Natural killer cell (primary cell): ENCODE data around the gene PLD4. TPM values are rescaled to one million over a fixed set of nuclear protein-coding genes. Genes with fewer than 3 reads are reported as not detected.

ENCODE experiments used
- ATAC-seq, 3 donors: fragments of 150-1000 bp in 2 of 3; fragments of 200-7000 bp in 1 of 3; cut with Tn5 transposase; 1 replicate in 1 of 3; 2 replicates in 2 of 3; pipeline ENCODE4 v1.10.0; 2021; ENCODE audit warnings: mild to moderate bottlenecking in 2 of 3, moderate library complexity in 2 of 3
- DNase-seq, 2 donors: peaks; one replicate each; pipeline versions ENCODE4 v3.0.0 to v3.0.0-alpha.2; 2013 to 2021; ENCODE audit warnings: mixed read lengths in 1 of 2
- H3K27ac ChIP-seq: one replicate; pipeline ENCODE4 v1.5.1; 2013; ENCODE audit warnings: mild to moderate bottlenecking, low read length
- H3K27me3 ChIP-seq: one replicate; pipeline ENCODE4 v1.6.1; 2013; ENCODE audit warnings: low read length; ENCODE audit not compliant: control insufficient read depth, insufficient read depth
- H3K36me3 ChIP-seq: one replicate; pipeline ENCODE4 v1.6.1; 2013; ENCODE audit warnings: low read length; ENCODE audit not compliant: control insufficient read depth, insufficient read depth
- H3K4me1 ChIP-seq: one replicate; pipeline ENCODE4 v1.6.1; 2013; ENCODE audit warnings: low read length; ENCODE audit not compliant: control insufficient read depth, insufficient read depth
- H3K4me3 ChIP-seq: one replicate; pipeline ENCODE4 v1.5.1; 2013; ENCODE audit warnings: low read length
- H3K9me3 ChIP-seq: one replicate; pipeline ENCODE4 v1.6.1; 2013; ENCODE audit warnings: low read length; ENCODE audit not compliant: control insufficient read depth, insufficient read depth
- H3K27ac Mint-ChIP-seq, 2 donors: one replicate each; pipeline ENCODE4 v1.8.0; 2022; ENCODE audit warnings: mild to moderate bottlenecking in 2 of 2, mixed read lengths in 2 of 2, moderate library complexity in 1 of 2
- H3K27me3 Mint-ChIP-seq, 2 donors: one replicate each; pipeline ENCODE4 v1.8.0; 2022; ENCODE audit warnings: low read depth in 2 of 2, mixed read lengths in 2 of 2
- H3K36me3 Mint-ChIP-seq: one replicate; pipeline ENCODE4 v1.8.0; 2022; ENCODE audit warnings: mixed read lengths
- H3K4me1 Mint-ChIP-seq, 2 donors: one replicate each; pipeline ENCODE4 v1.8.0; 2022; ENCODE audit warnings: mixed read lengths in 2 of 2
- H3K4me3 Mint-ChIP-seq: one replicate; pipeline ENCODE4 v1.8.0; 2022; ENCODE audit warnings: mild to moderate bottlenecking, moderate library complexity, mixed read lengths
- H3K9me3 Mint-ChIP-seq, 2 donors: one replicate each; pipeline ENCODE4 v1.8.0; 2022; ENCODE audit warnings: mixed read lengths in 2 of 2
- CTCF ChIP-seq: fragments of 200-600 bp; IDR thresholded peaks from one replicate; pipeline ENCODE4 v1.8.0; 2022; ENCODE audit warnings: antibody characterized with exemption
- WGBS: methylation state at CpG from one replicate; pipeline ENCODE4 v1.1.7; 2013; ENCODE audit warnings: missing lambda C conversion rate; ENCODE audit not compliant: insufficient coverage; 5-methylcytosine and 5-hydroxymethylcytosine counted together
- intact Hi-C: fragments of 100-400 bp; cut with micrococcal nuclease; formaldehyde crosslinking; loops from one replicate; pipeline ENCODE4 v1.14.2; 2022
- total RNA-seq, 4 donors: library from RNA; stranded (reverse); fragments of 120-200 nt in 1 of 4; gene quantifications; one replicate each; pipeline versions ENCODE4 v1.2.3 to v1.2.4, GENCODE V29; 2013 to 2022

PLD4 gene
- total RNA-seq, 3 donors from 2014 or later (not counting 1 experiment from before 2014, with no cell fraction given): 1.7 to 7.2 (median 2.9) TPM

DNA sequence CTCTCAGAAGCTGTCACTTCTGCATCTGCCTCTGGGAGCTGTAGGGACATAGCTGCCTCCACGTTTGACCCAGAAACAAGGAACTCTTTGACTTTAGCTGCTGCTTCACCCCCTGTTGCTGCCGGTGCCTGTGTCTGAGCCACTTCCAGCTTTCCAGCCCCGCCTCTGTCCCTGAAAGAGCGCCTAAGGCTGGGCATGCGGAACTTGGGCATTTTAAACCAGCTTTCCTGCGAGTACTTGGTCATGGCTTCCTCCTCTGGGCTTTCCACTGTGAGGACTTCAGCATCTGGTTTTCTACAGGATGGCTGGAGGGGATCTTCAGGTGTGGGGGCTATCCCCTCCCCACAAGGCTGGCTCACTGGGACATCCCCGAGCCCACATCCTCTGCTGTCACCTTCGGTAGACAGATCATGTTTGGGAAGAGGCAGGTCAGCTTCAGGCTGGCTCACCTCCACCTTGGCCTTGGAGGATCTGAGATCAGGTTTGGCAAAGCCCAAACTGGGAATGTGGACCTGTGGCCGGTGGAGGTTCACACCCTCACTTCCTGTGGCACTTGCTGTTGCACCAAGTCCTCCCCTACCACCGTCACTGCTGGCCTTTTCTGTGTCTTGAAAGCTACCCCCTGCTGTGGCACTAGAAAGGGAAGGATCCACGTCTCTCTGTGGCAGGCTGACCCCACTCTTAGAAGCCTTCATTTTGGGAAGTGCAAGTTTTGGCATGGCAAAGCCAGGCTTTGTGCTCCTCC is 15.2 kb downstream of the PLD4 start:
- Mint-ChIP-seq H3K9me3 (no peaks in the 10 kb centered on the region), H3K4me3 (no peak overlapping the region), H3K27ac (no peak overlapping the region), H3K36me3 (no peaks in the 10 kb centered on the region), H3K4me1 (no peaks in the 10 kb centered on the region), H3K27me3 (peaks cover 5 to 28% of the 10 kb centered on the region in 2 donors)
- peaks cover under 1% of the 10 kb centered on the region for H3K4me1 ChIP-seq
- no peaks in the 10 kb centered on the region for H3K36me3 ChIP-seq
- DNase-seq (no peak), ATAC-seq (no peak)
- 75% methylated on average over 11 of the region's 11 CpGs for WGBS
- H3K4me3 ChIP-seq: no peak overlapping the region
- TF ChIP-seq CTCF: no peak
- H3K27me3 ChIP-seq: no peaks in the 10 kb centered on the region
- no peak overlapping the region for H3K27ac ChIP-seq
- H3K9me3 ChIP-seq: no peaks in the 10 kb centered on the region
- intact Hi-C loops: no loop called here

DNA sequence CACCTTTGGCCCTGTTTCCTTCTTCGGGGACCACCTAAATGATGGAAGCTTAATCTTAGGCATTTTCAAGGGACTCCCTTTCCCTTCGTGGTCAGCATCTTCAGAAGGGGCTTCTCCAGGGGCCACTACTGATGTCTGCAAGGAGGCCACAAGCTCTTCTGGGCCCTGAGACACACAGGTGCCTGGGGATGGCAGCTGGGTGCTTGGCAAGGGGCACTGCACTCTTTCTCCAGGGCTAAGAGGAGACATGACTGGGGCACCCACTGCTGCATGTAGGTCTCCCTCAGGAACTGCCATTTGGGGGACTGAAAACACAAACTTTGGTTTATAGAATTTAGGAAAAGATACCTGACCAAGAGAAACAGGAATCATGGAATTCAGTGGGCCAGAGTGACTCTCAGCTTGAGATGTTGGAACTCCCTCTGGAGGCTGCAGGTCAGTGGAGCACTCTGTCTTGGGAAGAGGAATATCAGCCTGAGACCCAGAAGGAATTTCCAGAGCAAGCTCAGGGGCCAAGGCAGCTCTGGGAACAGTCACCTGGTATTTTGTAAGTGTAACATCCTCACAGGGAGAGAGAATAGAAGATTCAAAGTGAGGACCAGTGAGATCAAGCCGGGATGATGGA is 16.0 kb downstream of the PLD4 start:
- H3K36me3 Mint-ChIP-seq: no peaks in the 10 kb centered on the region
- H3K4me1 ChIP-seq: no peaks in the 10 kb centered on the region
- no peak overlapping the region for H3K4me3 Mint-ChIP-seq
- ATAC-seq (no peak), DNase-seq (no peak)
- no peaks in the 10 kb centered on the region for H3K9me3 Mint-ChIP-seq
- H3K36me3 ChIP-seq: no peaks in the 10 kb centered on the region
- no peak overlapping the region for H3K27ac Mint-ChIP-seq
- H3K27me3 Mint-ChIP-seq: peaks cover 3 to 28% of the 10 kb centered on the region in 2 donors
- no peak overlapping the region for H3K4me3 ChIP-seq
- no peaks in the 10 kb centered on the region for H3K27me3 ChIP-seq
- 89% methylated on average over 3 of the region's 3 CpGs for whole genome bisulfite sequencing
- intact Hi-C loops: no loop called here
- no peaks in the 10 kb centered on the region for H3K4me1 Mint-ChIP-seq
- H3K9me3 ChIP-seq: no peaks in the 10 kb centered on the region
- no peak overlapping the region for H3K27ac ChIP-seq
- no peak for TF ChIP-seq CTCF

GRCh38 chr14:104941508-104942365 is 17.1 kb downstream of the PLD4 start:
- no peaks in the 10 kb centered on the region for H3K9me3 Mint-ChIP-seq
- DNase-seq: no peak
- TF ChIP-seq CTCF: no peak
- no peaks in the 10 kb centered on the region for H3K36me3 Mint-ChIP-seq
- no peak overlapping the region for H3K4me3 Mint-ChIP-seq
- Histone ChIP-seq H3K4me3 (no peak overlapping the region), H3K27ac (no peak overlapping the region), H3K4me1 (no peaks in the 10 kb centered on the region), H3K36me3 (no peaks in the 10 kb centered on the region), H3K9me3 (no peaks in the 10 kb centered on the region), H3K27me3 (no peaks in the 10 kb centered on the region)
- ATAC-seq: no peak
- no peak overlapping the region for H3K27ac Mint-ChIP-seq
- H3K27me3 Mint-ChIP-seq: peaks cover 3 to 28% of the 10 kb centered on the region in 2 donors
- no peaks in the 10 kb centered on the region for H3K4me1 Mint-ChIP-seq
- WGBS: 91% methylated on average over 26 of the region's 26 CpGs
- intact Hi-C loops: no loop called here
